ES-I3 (cell line): ENCODE results near the gene KAT2B.
A peak's percentile ranks its signal among the peaks of the same experiment; 100 is the strongest.
"Not testable (repeated sequence)": the region's sequence is repeated elsewhere in the genome, so short reads cannot be mapped to it uniquely, and the experiment has no call there.

Experiments used
- H3K36me3 ChIP-seq: 2 replicates; pipeline ENCODE4 v1.6.1; 2013; ENCODE audit warnings: mild to moderate bottlenecking, low read length, control low read depth, moderate library complexity; ENCODE audit not compliant: insufficient read depth
- H3K4me1 ChIP-seq: 2 replicates; pipeline ENCODE4 v1.6.1; 2013; ENCODE audit warnings: mild to moderate bottlenecking, control low read depth, low read length; ENCODE audit not compliant: insufficient read depth
- H3K9ac ChIP-seq: 2 replicates; pipeline ENCODE4 v1.6.1; 2013; ENCODE audit warnings: low read depth, mild to moderate bottlenecking, low read length, moderate library complexity
- H3K9me3 ChIP-seq: 2 replicates; pipeline ENCODE4 v1.6.1; 2013; ENCODE audit warnings: mild to moderate bottlenecking, low read length, moderate library complexity; ENCODE audit not compliant: control insufficient read depth, insufficient read depth

Gene KAT2B

DNA sequence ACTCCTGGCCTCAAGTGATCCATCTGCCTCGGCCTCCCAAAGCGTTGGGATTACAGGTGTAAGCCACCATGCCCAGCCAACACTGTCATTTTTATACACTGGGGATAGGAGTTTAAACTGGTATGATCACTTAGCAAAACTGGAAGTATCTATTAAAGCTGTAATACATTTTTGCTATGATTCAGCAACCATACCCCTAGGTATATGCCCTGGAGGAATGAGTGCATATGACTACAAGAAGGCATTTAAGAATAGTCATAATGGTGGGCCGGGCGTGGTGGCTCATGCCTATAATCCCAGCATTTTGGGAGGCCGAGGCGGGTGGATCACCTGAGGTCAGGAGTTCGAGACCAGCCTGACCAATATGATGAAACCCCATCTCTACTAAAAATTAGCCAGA lies 8.3 kb upstream of the KAT2B start:
- not testable (repeated sequence) for H3K36me3 ChIP-seq, H3K9me3 ChIP-seq, H3K9ac ChIP-seq, H3K4me1 ChIP-seq

DNA sequence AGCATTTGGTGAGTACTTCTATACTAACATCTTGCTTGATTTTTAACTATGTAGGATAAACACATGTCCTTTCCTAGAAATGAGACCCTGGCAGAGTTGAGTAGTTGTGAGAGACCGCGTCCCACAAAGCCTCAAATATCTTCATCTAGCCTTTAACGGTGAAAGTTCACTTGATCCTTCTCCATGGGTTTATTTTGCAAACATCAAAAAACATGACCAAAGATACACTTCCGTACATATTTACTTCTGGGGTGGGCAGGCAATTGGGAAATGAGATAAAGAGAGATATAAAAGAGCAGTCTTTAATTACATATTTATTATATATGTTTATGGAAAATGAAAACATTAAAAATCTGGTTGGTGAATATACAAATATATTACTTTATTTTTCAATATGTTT lies 5.2 kb upstream of the KAT2B start:
- 0 out of 2 replicates have a peak, but pooled peaks cover 5% of the 10 kb centered on the region for H3K4me1 ChIP-seq
- no peaks in the 10 kb centered on the region for H3K36me3 ChIP-seq
- H3K9ac ChIP-seq, result no peak overlapping the region
- H3K9me3 ChIP-seq, result no peaks in the 10 kb centered on the region

DNA sequence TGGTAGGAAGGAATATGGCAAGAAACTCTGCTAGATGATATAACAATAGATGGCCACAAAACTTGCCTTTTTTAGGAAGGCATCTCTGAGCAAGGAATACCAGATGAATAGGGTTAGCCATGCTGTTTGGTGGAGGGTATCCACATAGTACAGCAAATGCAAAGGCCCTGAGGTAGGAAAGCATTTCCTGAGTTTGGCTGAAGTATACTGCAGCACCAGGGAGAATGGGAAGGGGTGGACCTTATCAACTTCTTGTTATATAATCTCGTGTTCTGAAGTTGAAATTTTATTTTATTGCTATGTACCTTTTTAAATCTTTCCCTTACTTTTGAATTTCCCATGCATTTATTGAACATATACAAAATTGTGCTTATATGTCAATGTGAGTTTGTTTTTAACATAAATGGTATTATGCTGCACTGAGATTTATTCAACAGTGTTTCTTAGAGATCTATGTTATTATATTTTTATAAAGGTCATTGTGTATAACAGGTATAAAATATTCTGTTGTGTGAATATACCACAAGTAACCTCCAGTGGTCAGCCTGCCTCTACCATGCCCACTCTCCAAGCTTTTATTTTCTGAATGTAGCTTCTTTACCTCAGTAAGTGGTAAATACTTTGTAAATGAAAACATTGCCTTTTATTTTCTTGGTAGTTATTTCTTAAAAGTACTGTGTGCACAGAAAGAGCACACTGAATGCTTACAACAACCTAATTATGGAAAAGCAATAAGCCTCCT lies 2.8 kb upstream of the KAT2B start:
- Histone ChIP-seq H3K4me1 (0 out of 2 replicates have a peak, but pooled peaks cover 5% of the 10 kb centered on the region), H3K9ac (no peak overlapping the region), H3K36me3 (no peaks in the 10 kb centered on the region), H3K9me3 (no peaks in the 10 kb centered on the region)

DNA sequence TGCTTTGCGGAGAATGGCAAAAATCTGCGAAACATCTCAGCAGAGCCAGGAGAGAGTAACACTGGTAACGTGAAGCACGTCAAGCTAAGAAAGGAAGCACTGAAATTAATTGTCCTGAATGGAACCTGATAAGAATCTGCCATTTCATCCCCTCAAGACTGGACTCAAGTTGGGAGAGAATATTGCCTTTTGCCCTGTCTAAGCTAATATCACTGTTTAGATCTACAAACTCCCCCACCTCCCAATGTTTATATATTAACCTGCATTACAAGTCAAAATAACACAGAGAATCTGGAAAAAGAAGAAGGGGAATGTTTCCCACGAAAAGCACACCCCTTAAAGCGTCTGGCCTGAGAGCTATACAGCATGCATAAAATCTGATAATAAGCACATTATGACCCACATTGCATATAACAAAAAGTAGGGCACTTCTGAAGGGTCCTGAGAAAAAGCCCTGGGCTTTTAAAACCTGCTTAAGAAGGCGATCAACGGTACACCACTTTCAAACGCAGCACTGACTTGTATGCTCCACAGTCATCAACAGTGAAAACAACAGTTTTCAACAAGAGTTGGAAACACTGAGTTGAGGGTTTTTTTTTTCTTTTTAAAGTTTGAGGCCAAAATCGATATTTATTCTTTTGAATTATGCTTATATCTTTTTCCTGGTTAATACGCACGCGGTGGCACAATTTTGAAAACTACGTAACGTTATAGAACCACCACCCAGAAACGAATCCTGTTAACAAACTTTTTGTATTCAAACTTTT lies 1.4 kb upstream of the KAT2B start:
- H3K36me3 ChIP-seq, result no peaks in the 10 kb centered on the region
- H3K4me1 ChIP-seq, result 0 out of 2 replicates have a peak, but pooled peaks cover 5% of the 10 kb centered on the region
- no peaks in the 10 kb centered on the region for H3K9me3 ChIP-seq
- peak overlapping the region; percentile 72 for H3K9ac ChIP-seq

DNA sequence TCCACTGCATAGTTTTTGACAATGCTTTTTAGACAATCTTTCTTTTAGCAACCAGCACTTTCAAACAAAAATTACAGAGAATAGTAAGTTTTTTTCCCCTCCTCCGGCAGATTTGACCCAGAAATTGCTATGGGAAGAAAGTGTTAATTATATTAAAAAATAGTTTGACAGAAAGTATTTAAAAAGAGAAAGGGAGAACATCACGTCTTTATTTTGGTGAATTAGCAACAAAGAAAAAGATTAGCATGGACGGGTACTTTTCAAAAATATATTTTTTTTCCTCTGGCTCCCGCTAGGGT lies 831 bp upstream of the KAT2B start:
- H3K36me3 ChIP-seq, result no peaks in the 10 kb centered on the region
- H3K4me1 ChIP-seq, result 0 out of 2 replicates have a peak, but pooled peaks cover 5% of the 10 kb centered on the region
- H3K9me3 ChIP-seq, result no peaks in the 10 kb centered on the region
- H3K9ac ChIP-seq, result peak overlapping the region; percentile 72

DNA sequence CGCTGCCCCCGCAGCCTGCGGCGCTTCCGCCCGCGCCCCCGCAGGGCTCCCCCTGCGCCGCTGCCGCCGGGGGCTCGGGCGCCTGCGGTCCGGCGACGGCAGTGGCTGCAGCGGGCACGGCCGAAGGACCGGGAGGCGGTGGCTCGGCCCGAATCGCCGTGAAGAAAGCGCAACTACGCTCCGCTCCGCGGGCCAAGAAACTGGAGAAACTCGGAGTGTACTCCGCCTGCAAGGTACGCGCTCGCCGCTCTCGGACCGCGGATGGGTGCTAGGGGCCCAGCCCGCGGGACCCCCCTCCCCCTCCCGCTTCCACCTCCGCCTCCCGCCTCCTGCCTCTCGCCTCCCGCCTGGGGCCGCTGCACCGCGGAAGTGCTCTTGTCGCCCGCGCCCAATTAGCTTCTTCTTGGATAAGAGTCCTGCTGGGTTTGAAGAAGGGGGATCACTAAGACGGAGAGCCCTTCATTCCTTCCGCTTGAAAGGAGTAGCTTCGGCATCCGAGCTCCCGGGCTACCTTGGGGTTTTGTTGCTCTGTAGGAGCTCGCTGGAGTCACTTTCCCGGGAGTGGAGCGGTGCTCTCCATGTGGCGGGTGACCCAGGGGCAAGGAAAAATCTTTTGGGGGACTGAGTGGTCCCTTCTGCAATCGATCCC lies 426 bp downstream of the KAT2B start:
- H3K9me3 ChIP-seq, result no peaks in the 10 kb centered on the region
- H3K4me1 ChIP-seq, result 0 out of 2 replicates have a peak, but pooled peaks cover 5% of the 10 kb centered on the region
- H3K36me3 ChIP-seq, result no peaks in the 10 kb centered on the region
- H3K9ac ChIP-seq, result peak overlapping the region; percentile 55; the same call in 1 of the 2 replicates

DNA sequence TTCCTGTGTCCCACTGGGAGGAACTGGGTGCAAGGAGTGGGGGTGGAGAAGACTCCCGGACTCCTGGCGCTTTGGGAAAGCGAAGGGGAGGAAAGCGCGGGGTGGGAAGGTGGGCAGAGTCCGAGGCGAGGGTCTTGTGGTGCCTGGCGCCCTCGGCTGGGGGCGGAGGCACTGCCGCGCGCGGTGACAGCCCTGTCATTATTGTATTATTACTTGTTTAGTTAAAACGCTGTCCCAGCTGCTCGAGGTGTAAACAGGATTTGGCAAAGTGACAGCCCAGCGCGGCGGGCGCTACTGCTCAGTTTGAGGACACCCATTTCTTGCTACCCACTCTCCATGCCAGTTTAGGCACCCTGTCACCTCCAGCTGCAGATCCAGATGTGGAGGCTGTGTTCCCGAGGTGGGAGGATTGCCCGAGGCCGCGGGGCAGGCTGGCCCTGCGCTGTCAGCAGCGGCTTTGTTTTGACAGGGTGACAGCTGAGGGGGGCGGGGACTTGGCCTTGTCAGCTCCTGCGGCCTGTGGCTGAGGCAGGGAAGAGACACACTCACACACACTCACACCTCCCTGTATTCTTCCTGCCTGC lies 1.0 kb downstream of the KAT2B start:
- H3K4me1 ChIP-seq, result 0 out of 2 replicates have a peak, but pooled peaks cover 5% of the 10 kb centered on the region
- no peaks in the 10 kb centered on the region for H3K36me3 ChIP-seq
- H3K9ac ChIP-seq, result peak overlapping the region; percentile 55; the same call in 1 of the 2 replicates
- no peaks in the 10 kb centered on the region for H3K9me3 ChIP-seq

DNA sequence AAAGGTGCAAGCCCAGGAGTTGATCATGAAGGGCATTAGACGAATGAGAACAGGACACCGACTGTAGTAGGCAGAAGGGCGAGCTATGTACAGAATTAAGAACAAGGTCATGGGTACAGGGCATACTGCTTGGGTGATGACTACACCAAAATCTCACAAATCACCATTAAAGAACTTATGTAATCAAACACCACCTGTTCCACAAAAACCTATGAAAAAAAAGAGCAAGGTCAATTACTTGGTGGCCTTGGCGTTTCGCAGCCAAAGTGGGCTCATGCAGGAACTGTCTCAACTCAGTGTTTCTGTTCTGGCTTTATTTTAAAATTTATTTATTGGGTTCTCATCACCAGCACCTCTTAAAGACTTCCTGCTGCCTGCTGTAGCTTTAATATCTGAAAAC lies 2.1 kb downstream of the KAT2B start:
- 0 out of 2 replicates have a peak, but pooled peaks cover 5% of the 10 kb centered on the region for H3K4me1 ChIP-seq
- H3K36me3 ChIP-seq, result no peaks in the 10 kb centered on the region
- no peaks in the 10 kb centered on the region for H3K9me3 ChIP-seq
- H3K9ac ChIP-seq, result no peak overlapping the region

DNA sequence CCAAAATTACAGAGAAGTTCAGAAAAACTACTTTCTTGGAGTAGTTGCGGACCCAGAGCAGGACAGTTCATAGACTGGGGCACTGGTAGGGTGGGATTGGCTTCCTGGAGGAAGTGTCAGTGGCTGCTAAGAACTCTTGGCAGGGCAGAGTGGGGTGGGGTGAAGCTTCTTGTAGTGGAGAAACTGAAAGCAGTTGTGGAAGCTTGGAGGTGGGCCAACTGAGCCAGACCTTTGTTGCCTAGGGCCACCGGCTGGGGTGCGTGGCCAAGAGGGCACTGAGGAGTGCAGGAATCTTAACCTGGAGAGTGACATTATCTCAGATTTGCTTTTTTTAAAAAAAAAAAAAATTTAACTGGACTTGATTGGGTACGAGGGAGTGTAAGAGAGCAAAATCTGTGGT lies 3.1 kb downstream of the KAT2B start:
- Histone ChIP-seq H3K36me3 (no peaks in the 10 kb centered on the region), H3K4me1 (0 out of 2 replicates have a peak, but pooled peaks cover 5% of the 10 kb centered on the region), H3K9ac (no peak overlapping the region), H3K9me3 (no peaks in the 10 kb centered on the region)

DNA sequence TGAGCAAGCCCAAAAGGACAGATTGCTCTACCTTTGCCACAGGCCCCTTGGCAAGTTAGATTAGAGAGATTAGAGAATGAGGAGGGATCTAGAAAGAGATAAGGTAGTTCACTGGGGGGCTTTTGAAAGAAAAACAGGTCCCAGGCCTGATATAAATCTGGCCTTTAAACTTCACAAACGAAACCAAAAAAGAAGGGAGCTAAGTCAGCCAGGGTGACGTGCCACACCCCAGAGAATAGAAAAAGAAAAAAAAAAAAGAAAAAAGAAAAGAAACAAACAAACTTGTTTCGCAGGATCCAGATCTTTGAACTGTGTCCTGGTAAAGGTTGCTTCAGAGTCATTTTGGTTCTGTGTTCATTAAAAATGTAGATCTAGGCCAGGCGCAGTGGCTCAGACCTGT lies 3.6 kb downstream of the KAT2B start:
- 0 out of 2 replicates have a peak, but pooled peaks cover 2% of the 10 kb centered on the region for H3K4me1 ChIP-seq

DNA sequence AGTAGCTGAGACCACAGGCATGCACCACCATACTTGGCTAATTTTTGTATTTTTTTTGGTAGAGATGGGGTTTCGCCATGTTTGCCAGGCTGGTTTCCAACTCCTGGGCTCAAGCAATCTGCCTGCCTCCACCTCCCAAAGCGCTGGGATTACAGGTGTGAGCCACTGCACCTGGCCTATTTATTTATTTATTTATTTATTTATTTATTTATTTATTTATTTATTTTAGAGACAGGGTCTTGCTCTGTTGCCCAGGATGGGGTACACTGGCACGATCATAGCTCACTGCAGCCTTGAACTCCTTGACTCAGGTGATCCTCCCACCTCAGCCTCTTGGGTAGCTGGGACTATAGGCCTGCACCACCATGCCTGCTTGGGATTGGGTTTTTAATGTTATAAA lies 4.9 kb downstream of the KAT2B start:
- H3K9me3 ChIP-seq, H3K9ac ChIP-seq, H3K36me3 ChIP-seq, H3K4me1 ChIP-seq: not testable (repeated sequence)

More for the DNA sequence above, 3.6 kb downstream of the KAT2B start:
- Histone ChIP-seq H3K9ac (no peak overlapping the region), H3K36me3 (no peaks in the 10 kb centered on the region), H3K9me3 (no peaks in the 10 kb centered on the region)

DNA sequence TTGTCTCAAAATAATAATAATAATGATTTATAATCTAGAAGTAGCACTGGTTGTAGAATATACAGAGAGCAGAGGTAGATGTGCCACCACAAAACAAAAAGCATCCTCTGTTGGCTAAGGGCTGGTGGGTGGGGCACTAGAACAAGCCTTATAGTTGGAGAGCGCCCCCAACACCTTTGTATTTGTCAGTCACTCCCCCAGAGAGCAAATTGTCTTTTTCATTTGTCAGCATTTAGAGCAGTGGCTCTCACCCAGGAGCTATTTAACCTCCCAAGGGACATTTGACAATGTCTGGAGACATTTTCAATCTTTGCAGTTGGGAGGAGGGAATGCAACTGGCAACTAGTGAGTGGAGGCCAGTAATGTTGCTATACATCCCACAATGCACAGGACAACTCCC lies 6.3 kb downstream of the KAT2B start:
- Histone ChIP-seq H3K4me1 (no peaks in the 10 kb centered on the region), H3K36me3 (no peaks in the 10 kb centered on the region), H3K9me3 (no peaks in the 10 kb centered on the region), H3K9ac (no peak overlapping the region)

DNA sequence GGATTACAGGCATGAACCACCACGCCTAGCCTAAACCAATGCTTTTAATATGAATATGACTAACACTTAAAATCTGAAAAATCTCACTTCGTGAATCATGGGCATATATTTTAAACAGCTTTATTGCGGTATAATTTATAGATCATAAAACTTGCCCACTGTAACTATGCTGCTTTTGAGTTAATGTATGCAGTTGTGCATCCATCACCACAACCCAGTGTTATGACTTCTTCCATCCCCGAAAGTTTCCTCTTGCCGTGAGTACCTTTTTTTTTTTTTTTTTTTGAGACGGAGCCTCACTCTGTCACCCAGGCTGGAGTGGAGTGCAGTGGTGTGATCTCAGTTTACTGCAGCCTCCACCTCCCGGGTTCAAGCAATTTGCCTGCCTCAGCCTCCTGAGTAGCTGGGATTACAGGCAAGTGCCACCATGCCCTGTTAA lies 7.1 kb downstream of the KAT2B start:
- no peak overlapping the region for H3K9ac ChIP-seq
- no peaks in the 10 kb centered on the region for H3K9me3 ChIP-seq

More for the DNA sequence above, 7.1 kb downstream of the KAT2B start:
- H3K4me1 ChIP-seq, result no peaks in the 10 kb centered on the region
- H3K36me3 ChIP-seq, result no peaks in the 10 kb centered on the region
